RWPE1 (cell line): ENCODE results near the gene LHX5.

Experiments used
- CTCF ChIA-PET: fragments of 350-600 bp; sonication (Branson Sonifier 250); formaldehyde crosslinking; extraction: SDS; loops from one replicate; lab custom pipeline; 2021; lab: Yijun Ruan, JAX
- POLR2A ChIA-PET: fragments of 400-600 bp; formaldehyde crosslinking; extraction: SDS; loops from one replicate; lab custom pipeline; 2020; ENCODE audit warnings: antibody characterized with exemption; ENCODE audit not compliant: low non-redundant PET; lab: Yijun Ruan, JAX
- DNase-seq: peaks from one replicate; pipeline ENCODE4 v3.0.0; 2012; ENCODE audit warnings: low spot score
- H3K27ac ChIP-seq: fragments of 450-650 bp; 2 replicates; pipeline ENCODE4 v1.5.1; 2017
- TF ChIP-seq, protein P1 (sequence below): fragments of 450-650 bp; conservative IDR thresholded peaks from 2 replicates; pipeline ENCODE4 v1.5.1; 2017; ENCODE audit warnings: low read depth, mild to moderate bottlenecking

LHX5 gene

DNA sequence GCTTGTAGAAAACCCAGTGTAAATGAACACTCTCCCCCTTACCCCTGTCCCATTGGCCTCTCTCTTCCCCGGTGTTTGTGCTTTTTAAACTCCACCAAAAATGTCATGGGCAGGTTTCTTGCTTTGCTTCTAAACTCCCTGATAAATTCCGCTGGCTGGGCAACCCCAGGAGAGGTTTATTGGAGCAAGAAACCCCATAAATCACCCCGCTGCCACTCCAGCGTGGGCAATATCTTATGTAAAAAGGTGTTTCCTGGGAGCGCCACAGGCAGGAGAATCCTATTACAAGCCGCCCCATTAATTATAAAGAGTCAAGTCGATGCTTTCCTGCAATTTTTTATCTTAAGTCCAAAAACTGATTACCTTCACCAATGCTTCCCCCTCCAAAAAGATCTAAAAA, 22.8 kb downstream of the LHX5 start:
- ChIA-PET POLR2A (no interaction called here), CTCF (no interaction called here)
- DNase-seq, result no peak
- no peak overlapping the region for H3K27ac ChIP-seq
- TF ChIP-seq, protein P1, sequence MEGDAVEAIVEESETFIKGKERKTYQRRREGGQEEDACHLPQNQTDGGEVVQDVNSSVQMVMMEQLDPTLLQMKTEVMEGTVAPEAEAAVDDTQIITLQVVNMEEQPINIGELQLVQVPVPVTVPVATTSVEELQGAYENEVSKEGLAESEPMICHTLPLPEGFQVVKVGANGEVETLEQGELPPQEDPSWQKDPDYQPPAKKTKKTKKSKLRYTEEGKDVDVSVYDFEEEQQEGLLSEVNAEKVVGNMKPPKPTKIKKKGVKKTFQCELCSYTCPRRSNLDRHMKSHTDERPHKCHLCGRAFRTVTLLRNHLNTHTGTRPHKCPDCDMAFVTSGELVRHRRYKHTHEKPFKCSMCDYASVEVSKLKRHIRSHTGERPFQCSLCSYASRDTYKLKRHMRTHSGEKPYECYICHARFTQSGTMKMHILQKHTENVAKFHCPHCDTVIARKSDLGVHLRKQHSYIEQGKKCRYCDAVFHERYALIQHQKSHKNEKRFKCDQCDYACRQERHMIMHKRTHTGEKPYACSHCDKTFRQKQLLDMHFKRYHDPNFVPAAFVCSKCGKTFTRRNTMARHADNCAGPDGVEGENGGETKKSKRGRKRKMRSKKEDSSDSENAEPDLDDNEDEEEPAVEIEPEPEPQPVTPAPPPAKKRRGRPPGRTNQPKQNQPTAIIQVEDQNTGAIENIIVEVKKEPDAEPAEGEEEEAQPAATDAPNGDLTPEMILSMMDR, result no peak

DNA sequence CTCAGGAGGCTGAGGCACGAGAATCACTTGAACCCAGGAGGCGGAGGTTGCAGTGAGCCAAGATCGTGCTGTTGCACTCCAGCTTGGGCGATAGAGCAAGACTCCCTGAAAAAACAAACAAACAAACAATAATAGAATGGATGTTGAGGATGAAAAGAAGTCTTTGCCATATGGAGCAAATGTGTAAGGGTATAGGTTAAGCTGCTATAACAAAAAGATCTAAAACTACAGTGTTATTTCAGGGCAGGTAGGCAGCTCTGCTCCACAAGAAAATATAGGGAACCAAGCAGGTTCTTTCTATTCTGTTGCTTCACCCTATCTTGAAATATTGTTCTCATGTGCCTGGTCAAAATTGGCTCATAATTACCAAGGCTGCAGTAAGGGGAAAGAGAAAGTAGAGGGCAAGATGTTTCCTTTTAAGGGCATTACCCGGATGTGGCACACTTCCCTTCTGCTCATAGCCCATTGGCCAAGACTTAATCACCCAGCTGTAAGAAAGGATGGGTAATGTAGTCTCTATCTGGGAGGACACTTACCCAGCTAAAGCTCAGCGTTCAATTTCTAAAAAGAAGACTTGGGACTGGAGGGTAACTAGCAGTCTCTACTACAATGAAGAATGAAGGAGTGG, 26.0 kb downstream of the LHX5 start:
- CTCF ChIA-PET, result interaction anchor here (0.7 to 1.8 kb wide), 2 partner anchors 16 to 467 kb away, joined by 3 to 7 read pairs; no protein-coding TSS in a partner anchor
- POLR2A ChIA-PET, result no interaction called here
- DNase-seq, result no peak
- TF ChIP-seq, protein P1, result no peak
- H3K27ac ChIP-seq, result no peak overlapping the region

DNA sequence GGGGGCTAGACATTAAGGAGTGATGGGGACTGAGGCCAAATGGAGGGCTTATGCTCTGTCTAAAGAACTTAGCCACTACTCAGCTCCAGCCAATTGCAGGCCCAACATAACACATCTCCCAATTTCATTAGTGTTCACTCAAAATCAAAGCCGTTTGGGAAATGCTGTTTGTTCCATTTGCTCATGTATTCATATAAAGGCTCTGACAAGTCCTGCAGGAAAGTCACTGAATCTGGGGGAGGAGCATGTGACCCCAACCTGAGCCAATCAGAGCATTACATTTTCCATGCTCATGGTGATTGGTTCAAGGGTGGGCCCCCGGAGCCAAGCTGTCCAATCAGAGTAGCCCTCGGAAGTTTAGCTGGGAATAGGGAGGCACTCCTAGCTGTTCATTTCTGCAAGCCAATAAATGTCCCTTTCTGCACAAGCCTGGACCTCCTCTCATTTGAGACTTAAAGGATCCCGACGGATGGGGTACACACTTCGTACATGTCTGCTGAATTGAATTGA, 28.6 kb downstream of the LHX5 start:
- CTCF ChIA-PET, result no interaction called here
- TF ChIP-seq, protein P1, result no peak
- POLR2A ChIA-PET, result no interaction called here
- H3K27ac ChIP-seq, result no peak overlapping the region
- no peak for DNase-seq

DNA sequence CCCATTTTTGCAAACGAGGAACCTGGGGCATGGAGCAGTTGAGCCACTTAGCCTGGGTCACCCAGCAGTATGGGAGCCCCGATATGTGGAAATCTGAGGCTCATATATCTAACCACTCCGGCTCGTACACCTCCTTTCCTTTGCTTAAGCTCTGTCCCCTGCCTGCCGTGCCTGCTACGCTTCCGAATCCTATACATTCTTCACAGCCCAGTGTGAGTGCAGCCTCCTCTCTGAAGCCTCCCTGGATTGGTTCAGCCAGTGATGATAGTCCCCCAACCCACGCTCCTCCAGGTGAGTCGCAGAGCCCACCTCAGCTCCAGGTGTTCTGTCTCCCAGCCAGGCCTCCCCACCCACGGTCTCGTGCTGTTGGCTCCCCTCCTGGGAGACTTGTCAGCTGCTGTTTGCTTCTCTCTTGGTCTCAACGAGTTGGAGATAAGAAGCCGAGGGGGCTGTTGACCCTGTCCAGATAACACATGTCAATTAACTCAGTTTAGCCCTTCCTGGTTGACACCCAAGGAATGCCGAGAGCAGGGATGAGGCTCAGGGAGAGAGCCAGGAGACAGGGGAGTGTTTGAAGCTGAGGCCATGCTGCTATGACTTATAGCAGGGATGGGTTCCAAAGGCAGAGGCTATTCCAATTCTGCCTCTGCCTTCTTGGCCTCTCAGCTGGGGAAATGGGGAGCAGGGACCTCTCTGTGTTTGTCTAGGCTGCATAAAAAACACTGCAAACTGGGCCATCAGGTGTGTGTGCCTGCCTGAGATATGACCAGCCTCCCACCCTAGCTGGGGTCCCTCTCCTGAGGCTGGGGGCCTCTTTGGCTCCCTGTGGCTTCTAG, 30.5 kb downstream of the LHX5 start:
- no peak overlapping the region for H3K27ac ChIP-seq
- ChIA-PET POLR2A (no interaction called here), CTCF (interaction anchor here (0.6 to 0.8 kb wide), 3 partner anchors 36 to 146 kb away, joined by 3 to 4 read pairs (median 4); no protein-coding TSS in a partner anchor)
- no peak for DNase-seq
- TF ChIP-seq, protein P1, result no peak

DNA sequence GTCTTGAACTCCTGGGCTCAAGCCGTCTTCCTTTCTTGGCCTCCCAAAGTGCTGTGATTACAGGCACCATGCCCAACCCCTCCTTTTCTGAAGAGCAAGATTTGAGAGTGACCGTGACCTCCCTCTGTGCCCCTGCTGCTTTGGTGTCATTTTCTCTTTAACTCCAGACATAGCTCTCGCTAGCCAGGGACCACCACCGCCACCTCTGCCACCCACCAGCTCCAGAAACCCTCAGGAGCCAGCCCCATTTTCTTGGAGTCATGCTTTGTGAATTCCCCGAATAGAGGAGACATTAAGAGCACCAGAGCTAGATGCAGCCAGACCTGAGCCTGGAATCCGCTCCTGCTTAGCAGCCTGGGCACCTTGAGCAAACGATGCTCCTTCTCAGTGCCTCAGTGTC, 31.3 kb downstream of the LHX5 start:
- ChIA-PET CTCF (interaction anchor here (0.8 kb wide), 1 partner anchor 83 kb away, joined by 4 read pairs; no protein-coding TSS in a partner anchor), POLR2A (interaction anchor here (0.5 kb wide), 1 partner anchor 534 kb away, joined by 3 read pairs; no protein-coding TSS in a partner anchor)
- TF ChIP-seq, protein P1, result no peak
- H3K27ac ChIP-seq, result no peak overlapping the region
- DNase-seq, result no peak

DNA sequence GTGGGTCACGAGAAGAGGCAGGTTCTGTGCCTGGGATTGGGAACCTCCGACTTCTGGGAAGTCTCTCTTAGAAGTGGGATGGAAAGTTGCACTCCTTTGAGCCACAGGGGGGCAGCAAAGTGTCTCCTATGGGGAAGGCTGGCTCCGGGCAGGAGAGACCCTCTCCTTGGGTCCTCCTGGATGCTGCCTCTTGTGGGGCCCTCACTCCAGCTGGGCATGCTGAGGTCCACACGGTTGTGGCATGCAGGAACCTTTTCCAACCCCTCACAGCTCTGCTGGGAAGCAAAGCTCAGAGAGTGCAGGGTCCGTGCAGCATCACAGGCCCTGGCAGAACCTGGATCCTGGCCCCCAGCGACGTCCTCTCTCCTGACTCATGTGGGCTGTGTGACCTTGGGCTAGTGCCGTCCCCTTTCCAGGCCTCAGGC, 32.1 kb downstream of the LHX5 start:
- H3K27ac ChIP-seq, result no peak overlapping the region
- POLR2A ChIA-PET, result interaction anchor here (0.5 kb wide), 1 partner anchor 534 kb away, joined by 3 read pairs; no protein-coding TSS in a partner anchor
- TF ChIP-seq, protein P1, result peak; percentile 55
- DNase-seq, result peak; percentile 41
- CTCF ChIA-PET, result no interaction called here
